ENCODE results near the gene CREBZF.

GRCh38 chr11:85619499-85619898 is 45.4 kb downstream of the CREBZF start:
- TF ChIP-seq, protein P1, sequence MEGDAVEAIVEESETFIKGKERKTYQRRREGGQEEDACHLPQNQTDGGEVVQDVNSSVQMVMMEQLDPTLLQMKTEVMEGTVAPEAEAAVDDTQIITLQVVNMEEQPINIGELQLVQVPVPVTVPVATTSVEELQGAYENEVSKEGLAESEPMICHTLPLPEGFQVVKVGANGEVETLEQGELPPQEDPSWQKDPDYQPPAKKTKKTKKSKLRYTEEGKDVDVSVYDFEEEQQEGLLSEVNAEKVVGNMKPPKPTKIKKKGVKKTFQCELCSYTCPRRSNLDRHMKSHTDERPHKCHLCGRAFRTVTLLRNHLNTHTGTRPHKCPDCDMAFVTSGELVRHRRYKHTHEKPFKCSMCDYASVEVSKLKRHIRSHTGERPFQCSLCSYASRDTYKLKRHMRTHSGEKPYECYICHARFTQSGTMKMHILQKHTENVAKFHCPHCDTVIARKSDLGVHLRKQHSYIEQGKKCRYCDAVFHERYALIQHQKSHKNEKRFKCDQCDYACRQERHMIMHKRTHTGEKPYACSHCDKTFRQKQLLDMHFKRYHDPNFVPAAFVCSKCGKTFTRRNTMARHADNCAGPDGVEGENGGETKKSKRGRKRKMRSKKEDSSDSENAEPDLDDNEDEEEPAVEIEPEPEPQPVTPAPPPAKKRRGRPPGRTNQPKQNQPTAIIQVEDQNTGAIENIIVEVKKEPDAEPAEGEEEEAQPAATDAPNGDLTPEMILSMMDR (IDR thresholded peaks at IDR 0.05; ENCODE audit: poor library complexity) = no peak
- TF ChIP-seq EZH2 (IDR thresholded peaks at IDR 0.05; ENCODE audit: borderline replicate concordance) (no peak), EZH2phosphoT487 (IDR thresholded peaks at IDR 0.05; ENCODE audit: low read depth, severe bottlenecking, unreplicated experiment) (no peak)

Measured in hepatocyte (in vitro differentiated cells).